Left lobe of liver (tissue), 2 donors: ENCODE measurements around the gene GBGT1. TPM values are rescaled to one million over a fixed set of nuclear protein-coding genes. Genes with fewer than 3 reads are reported as not detected.
A peak's percentile ranks its signal among the peaks of the same experiment; 100 is the strongest.

Experiments used
- ATAC-seq: fragments of 200-7000 bp; cut with Tn5 transposase; one replicate; pipeline ENCODE4 v1.9.1; 2020; ENCODE audit warnings: mild to moderate bottlenecking, moderate library complexity
- DNase-seq: peaks from one replicate; pipeline ENCODE4 v3.0.0-alpha.2; 2020; ENCODE audit warnings: low spot score
- total RNA-seq: library from RNA; stranded (reverse); gene quantifications from one replicate; pipeline ENCODE4 v1.2.1, GENCODE V29; 2021
- donor health status: DM: no; HTN: no; CAD: no; lungs with moderate emphysema.
- donor health status: DM: no; HTN: yes; CAD: no.

GBGT1 gene
- total RNA-seq, 1 donor from 2014 or later = 1.2 TPM

GRCh38 chr9:133144904-133145851 is 18.5 kb downstream of the GBGT1 start:
- no peak for ATAC-seq
- DNase-seq = no peak

DNA sequence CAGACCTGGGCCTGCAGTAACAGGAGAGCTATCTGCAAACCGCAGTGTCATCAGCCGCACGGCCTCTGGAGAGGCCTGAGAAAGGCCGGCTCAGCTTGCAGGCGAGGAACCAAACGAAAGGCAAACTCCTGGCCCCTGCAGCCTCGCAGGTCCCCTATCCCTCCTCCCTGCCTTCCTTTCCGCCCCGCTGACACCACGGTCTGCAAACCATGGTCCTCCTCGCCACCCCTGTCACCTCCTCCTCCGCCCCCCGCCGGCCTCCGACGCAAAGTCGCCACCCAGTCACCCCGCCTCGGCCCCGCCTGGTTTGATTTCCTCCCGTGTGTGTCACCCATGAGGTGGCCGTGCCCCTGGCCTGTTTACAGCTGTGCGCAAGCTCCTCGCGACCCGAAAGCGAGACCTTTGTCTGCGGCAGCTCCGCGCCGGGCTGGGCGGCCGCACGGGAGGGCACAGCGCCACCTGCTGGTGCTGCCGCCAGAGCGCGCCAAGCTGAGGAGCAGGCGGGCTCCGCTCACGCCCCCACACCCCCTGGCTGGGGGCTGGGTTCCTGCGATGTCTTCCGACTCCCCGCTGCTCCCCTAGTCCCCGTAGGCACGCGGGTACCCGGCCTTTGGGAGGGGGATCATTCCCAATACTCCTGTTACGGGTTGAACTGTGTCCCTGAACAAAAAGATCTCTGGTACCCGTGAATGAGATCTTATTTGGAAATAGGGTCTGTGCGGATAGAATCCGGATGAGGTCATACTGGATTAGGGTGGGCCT is 19.4 kb downstream of the GBGT1 start:
- peak; percentile 73 for DNase-seq
- peak; percentile 64 for ATAC-seq

GRCh38 chr9:133143639-133144141 is 20.0 kb downstream of the GBGT1 start:
- no peak for DNase-seq
- no peak for ATAC-seq

- ATAC-seq = no peak
- DNase-seq = no peak
Observed at GRCh38 chr9:133142684-133143622, 20.8 kb downstream of the GBGT1 start.

DNA sequence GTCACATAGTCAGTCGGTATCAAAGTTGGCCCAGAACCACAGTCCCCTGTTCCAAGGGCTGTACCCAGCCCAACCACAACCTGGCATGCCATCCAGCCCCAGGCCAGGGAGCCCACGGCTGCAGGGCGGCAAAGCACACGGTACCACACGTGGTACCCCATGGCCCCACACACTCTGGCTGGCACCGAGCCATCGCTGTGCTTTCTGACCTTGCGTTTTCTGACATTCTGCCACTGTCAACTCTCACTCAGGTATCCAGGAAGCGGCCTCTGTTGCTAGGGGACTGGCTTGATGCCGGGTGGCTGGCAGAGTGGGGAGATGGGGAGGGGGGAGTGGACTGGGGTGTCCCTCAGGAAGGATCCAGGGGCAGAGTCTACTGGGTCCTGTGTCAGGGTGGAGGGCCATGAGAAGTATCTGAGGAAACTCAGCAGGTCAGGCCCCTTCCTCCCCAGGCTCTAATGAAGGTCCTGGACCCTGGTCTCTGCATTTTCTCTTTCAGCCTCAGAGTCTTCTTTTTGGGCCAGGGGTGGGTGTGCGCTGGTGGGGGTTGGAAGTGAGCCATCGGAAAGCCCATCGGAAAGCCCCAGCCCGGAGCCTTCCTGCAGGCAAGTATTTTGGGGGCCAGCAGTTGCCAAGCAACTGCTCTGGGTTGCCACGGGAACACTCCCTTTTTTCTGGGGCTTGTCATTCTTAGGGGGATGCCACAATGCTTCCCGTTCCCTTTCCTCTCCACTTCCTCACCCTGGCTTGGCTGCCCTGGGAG is 21.7 kb downstream of the GBGT1 start:
- DNase-seq (no peak), ATAC-seq (no peak)

- DNase-seq = no peak
- no peak for ATAC-seq
Observed at GRCh38 chr9:133140606-133141005, 23.1 kb downstream of the GBGT1 start.

DNA sequence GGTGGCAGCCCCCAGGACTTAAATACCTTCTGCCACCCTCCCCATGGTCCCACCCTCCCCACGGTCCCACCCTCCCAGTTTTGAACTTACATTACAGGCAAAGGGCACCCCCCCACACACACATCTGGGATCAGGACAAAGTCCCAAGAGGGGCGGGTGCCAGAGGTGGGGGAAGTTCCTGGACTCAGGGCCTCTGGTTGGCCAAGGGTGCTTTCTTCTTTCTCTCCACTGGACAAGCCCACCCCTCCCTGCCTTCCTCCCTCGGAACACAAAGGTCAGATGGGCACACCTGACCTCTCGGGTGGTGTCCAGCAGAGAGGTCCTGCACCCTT is 23.6 kb downstream of the GBGT1 start:
- DNase-seq (no peak), ATAC-seq (no peak)

GRCh38 chr9:133139246-133140173 is 24.2 kb downstream of the GBGT1 start:
- ATAC-seq = no peak
- DNase-seq = no peak

GRCh38 chr9:133137451-133138231 is 26.1 kb downstream of the GBGT1 start:
- DNase-seq (no peak), ATAC-seq (no peak)

DNA sequence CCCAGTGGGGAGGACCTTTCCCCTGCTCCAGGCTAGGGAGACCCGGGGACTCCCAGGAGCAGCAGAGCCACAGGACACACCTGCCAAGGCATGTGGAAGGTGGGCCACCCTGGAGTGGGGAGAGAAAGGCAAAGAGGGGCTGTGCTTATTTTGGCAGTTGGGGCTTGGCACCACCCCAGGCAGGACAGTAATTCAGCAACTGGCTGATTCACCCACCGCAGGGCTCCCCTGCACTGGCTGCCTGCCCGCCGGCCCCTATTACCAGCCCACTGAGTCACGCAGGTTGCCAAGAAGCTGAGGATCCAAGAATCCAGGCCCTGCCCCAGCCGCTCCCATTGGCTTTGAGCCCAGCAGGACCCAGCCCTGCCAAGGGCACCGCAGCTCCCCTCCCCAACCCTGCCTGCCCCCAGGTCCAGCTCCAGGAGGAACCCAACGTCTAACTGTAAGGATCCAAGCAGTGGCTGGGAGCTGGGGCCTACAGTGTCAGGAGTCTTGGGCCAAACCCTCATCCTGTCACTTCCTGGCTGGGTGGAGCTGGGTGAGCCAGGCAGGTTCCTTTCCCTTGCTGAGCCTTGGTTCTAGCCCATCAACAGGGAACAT is 28.5 kb downstream of the GBGT1 start:
- peak; percentile 11 for ATAC-seq
- no peak for DNase-seq

GRCh38 chr9:133134388-133135145 is 29.1 kb downstream of the GBGT1 start:
- DNase-seq (no peak), ATAC-seq (no peak)

- DNase-seq (peak; percentile 74), ATAC-seq (peak; percentile 91)
Observed at GRCh38 chr9:133133681-133134387, 29.9 kb downstream of the GBGT1 start.

DNA sequence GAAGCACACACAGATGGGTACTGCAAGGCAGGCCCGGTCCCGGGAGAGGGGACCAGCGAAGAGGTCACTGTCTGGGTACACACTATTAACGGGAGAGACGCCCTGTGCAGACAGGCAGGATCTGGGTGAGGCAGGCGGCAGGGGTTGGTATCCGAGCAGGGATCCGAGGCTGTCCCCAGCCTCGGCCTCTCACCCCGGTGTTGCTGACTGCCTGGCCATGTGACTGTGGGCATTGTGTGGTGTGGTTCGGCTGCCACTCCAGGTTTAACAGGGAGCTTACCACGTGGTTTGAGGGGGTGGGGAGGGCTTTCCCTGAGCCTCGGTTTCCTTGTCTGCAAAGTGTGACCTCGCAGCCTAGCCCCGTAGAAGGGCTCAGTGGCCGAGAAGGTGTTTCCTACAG is 31.5 kb downstream of the GBGT1 start:
- ATAC-seq (no peak), DNase-seq (no peak)

DNA sequence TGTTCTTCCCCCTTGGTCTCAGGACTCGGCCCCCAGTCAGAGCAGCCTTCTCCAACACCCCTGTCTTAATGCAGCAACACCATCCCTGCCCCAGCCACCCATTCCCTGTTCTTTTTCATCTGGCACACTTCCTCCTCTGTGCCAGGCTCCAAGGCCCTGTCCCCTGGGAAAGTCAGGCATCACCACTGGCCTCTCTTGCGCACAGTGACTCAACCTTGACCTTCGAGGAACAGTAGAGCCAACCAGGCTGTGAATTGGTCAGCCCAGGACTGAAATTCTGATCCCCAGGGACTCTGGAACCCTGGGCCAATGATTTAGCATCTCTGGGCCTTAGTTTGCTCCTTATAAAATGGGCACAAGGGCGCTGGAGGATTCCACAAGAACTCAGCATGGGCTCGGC is 32.2 kb downstream of the GBGT1 start:
- no peak for ATAC-seq
- DNase-seq = no peak

DNA sequence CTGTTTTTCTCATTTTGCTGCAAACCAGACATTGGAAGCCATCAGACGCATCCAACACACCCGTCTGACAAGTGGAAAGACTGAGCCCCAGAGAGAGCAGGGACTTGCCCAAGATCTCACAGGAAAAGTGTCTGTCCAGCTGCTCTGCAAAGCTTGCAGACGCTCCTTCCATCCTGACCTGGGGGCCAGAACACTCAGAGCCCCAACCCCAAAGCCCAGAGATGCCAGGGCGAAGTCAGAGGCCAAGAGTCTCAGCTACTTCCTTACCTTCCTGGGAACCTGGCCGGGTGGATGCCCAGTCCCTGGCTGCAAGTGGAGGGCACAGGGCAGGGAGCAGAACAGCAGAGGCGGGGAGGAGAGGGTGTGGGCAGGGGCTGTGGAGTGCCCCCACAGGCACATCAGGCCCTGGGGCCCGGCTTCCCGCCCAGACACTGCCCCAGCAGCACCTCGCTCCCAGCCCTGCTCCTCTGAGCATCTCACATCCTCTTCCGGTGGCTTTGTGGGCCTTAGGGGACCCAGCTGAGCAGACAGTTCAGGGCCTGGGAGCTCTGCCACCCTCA is 32.9 kb downstream of the GBGT1 start:
- ATAC-seq (no peak), DNase-seq (no peak)
